Activated T-cell treated with anti-CD3 and anti-CD28 coated beads for 24 hours (primary cell): ENCODE results near the gene USP47.

Experiments
- DNase-seq: peaks from one replicate; pipeline ENCODE4 v3.0.0-alpha.2; 2020; ENCODE audit warnings: low read depth

USP47 gene

GRCh38 chr11:11982461-11982860 lies 140.7 kb downstream of the USP47 start:
- no peak for DNase-seq

GRCh38 chr11:11982975-11983374 lies 141.2 kb downstream of the USP47 start:
- no peak for DNase-seq

- no peak for DNase-seq
Measured at GRCh38 chr11:11983427-11983826, 141.7 kb downstream of the USP47 start.

- DNase-seq = no peak
Measured at GRCh38 chr11:11984563-11984962, 142.8 kb downstream of the USP47 start.

- no peak for DNase-seq
Measured at GRCh38 chr11:11985016-11985715, 143.4 kb downstream of the USP47 start.

GRCh38 chr11:11985954-11986949 lies 144.5 kb downstream of the USP47 start:
- DNase-seq = no peak

GRCh38 chr11:11987503-11988022 lies 145.8 kb downstream of the USP47 start:
- DNase-seq = no peak

- no peak for DNase-seq
Measured at GRCh38 chr11:11988099-11988651, 146.4 kb downstream of the USP47 start.

- no peak for DNase-seq
Measured at GRCh38 chr11:11988681-11989261, 147.0 kb downstream of the USP47 start.

GRCh38 chr11:11989774-11990744 lies 148.3 kb downstream of the USP47 start:
- no peak for DNase-seq

- no peak for DNase-seq
Measured at GRCh38 chr11:11992257-11993212, 150.8 kb downstream of the USP47 start.

- no peak for DNase-seq
Measured at GRCh38 chr11:11993839-11994238, 152.1 kb downstream of the USP47 start.

- no peak for DNase-seq
Measured at GRCh38 chr11:11995601-11996000, 153.8 kb downstream of the USP47 start.

- DNase-seq = no peak
Measured at GRCh38 chr11:11996321-11997048, 154.7 kb downstream of the USP47 start.

GRCh38 chr11:11997049-11997322 lies 155.2 kb downstream of the USP47 start:
- DNase-seq = no peak

GRCh38 chr11:11998091-11998781 lies 156.5 kb downstream of the USP47 start:
- DNase-seq = no peak

GRCh38 chr11:12001186-12001585 lies 159.4 kb downstream of the USP47 start:
- DNase-seq = no peak

- no peak for DNase-seq
Measured at GRCh38 chr11:12003336-12003735, 161.6 kb downstream of the USP47 start.

GRCh38 chr11:12003815-12004214 lies 162.0 kb downstream of the USP47 start:
- no peak for DNase-seq
